ENCODE results near the gene R3HDM2. TPM values are rescaled to one million over a fixed set of nuclear protein-coding genes. Genes with fewer than 3 reads are reported as not detected.

R3HDM2 gene
- total and polyA plus RNA-seq, 2 of the 13 experiments (the other 11 are each of a cell fraction or from before 2014, with no cell fraction given), result 11.1 to 23.5 TPM

DNA sequence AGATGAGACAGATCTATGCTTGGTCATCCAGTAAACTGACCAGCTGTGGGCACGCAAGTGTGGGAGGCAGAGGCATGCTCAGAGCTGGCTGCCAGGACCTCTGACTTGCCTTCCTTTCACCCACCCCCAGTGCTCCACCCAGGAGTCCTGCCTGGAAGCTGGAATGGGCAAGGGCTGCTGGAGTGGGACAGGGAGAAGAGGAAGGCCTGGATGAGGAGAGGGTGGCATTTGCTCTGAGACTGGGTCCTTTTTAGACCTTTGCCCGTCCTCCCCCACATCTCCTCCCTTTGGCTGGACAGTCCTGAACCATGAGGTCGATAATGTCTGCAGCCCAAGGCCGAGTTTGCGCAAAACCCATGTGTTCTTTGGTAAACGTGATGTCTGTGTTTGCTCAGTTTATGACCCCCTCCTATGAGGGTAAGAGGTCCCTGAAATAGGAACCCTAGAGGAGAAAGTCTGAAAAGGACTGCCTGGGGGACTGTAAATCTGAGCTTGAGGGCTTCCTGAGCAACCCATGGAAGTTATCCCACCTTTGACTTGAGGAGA lies 20.5 kb upstream of the R3HDM2 start (continued):
- TF ChIP-seq ZNF256 (CRISPR knock-in tag; conservative IDR thresholded peaks at IDR 0.05) (no peak), NFYC (CRISPR knock-in tag; IDR thresholded peaks at IDR 0.05) (peak; percentile 26; the same call in 1 of the 2 replicates), SIX4 (CRISPR knock-in tag; IDR thresholded peaks at IDR 0.05) (peak; percentile 96), GZF1 (CRISPR knock-in tag; IDR thresholded peaks at IDR 0.05) (no peak), ZNF619 (CRISPR knock-in tag; IDR thresholded peaks at IDR 0.05) (no peak), ZIK1 (CRISPR knock-in tag; IDR thresholded peaks at IDR 0.05; ENCODE audit: borderline replicate concordance, low read depth) (no peak), SP140L (CRISPR knock-in tag; IDR thresholded peaks at IDR 0.05; ENCODE audit: borderline replicate concordance) (no peak), FOXJ3 (CRISPR knock-in tag; IDR thresholded peaks at IDR 0.05; ENCODE audit: borderline replicate concordance) (peak; percentile 79), MIER2 (CRISPR knock-in tag; IDR thresholded peaks at IDR 0.05) (peak; percentile 79; the same call in 1 of the 2 replicates), KDM2A (CRISPR knock-in tag; IDR thresholded peaks at IDR 0.05; ENCODE audit: borderline replicate concordance, low read depth) (peak; percentile 76; the same call in 1 of the 2 replicates), SCMH1 (CRISPR knock-in tag; IDR thresholded peaks at IDR 0.05; ENCODE audit: borderline replicate concordance) (no peak), TBX2 (CRISPR knock-in tag; IDR thresholded peaks at IDR 0.05; ENCODE audit: borderline replicate concordance) (peak; percentile 93), ZSCAN31 (CRISPR knock-in tag; IDR thresholded peaks at IDR 0.05; ENCODE audit: low read depth) (peak; percentile 68; the same call in 1 of the 2 replicates), ZNF431 (CRISPR knock-in tag; IDR thresholded peaks at IDR 0.05; ENCODE audit: borderline replicate concordance, low read depth) (peak; percentile 94), ISL2 (CRISPR knock-in tag; IDR thresholded peaks at IDR 0.05) (peak; percentile 85), ZNF672 (CRISPR knock-in tag; IDR thresholded peaks at IDR 0.05) (no peak), MED1 (CRISPR knock-in tag; IDR thresholded peaks at IDR 0.05) (peak; percentile 96), ZNF75D (CRISPR knock-in tag; IDR thresholded peaks at IDR 0.05; ENCODE audit: borderline replicate concordance) (no peak), ZFP62 (CRISPR knock-in tag; IDR thresholded peaks at IDR 0.05) (no peak)
- TF ChIP-seq, protein P1, sequence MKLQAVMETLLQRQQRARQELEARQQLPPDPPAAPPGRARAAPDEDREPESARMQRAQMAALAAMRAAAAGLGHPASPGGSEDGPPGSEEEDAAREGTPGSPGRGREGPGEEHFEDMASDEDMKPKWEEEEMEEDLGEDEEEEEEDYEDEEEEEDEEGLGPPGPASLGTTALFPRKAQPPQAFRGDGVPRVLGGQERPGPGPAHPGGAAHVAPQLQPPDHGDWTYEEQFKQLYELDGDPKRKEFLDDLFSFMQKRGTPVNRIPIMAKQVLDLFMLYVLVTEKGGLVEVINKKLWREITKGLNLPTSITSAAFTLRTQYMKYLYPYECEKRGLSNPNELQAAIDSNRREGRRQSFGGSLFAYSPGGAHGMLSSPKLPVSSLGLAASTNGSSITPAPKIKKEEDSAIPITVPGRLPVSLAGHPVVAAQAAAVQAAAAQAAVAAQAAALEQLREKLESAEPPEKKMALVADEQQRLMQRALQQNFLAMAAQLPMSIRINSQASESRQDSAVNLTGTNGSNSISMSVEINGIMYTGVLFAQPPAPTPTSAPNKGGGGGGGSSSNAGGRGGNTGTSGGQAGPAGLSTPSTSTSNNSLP (IDR thresholded peaks at IDR 0.05; ENCODE audit: low read depth, low read length), result peak; percentile 91
- TF ChIP-seq, protein P2, sequence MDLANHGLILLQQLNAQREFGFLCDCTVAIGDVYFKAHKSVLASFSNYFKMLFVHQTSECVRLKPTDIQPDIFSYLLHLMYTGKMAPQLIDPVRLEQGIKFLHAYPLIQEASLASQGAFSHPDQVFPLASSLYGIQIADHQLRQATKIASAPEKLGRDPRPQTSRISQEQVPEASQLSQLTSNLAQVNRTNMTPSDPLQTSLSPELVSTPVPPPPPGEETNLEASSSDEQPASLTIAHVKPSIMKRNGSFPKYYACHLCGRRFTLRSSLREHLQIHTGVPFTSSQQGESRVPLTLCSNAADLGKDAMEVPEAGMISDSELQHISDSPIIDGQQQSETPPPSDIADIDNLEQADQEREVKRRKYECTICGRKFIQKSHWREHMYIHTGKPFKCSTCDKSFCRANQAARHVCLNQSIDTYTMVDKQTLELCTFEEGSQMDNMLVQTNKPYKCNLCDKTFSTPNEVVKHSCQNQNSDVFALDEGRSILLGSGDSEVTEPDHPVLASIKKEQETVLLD (CRISPR knock-in tag; IDR thresholded peaks at IDR 0.05; ENCODE audit: low read depth), result no peak
- TF ChIP-seq, protein P3, sequence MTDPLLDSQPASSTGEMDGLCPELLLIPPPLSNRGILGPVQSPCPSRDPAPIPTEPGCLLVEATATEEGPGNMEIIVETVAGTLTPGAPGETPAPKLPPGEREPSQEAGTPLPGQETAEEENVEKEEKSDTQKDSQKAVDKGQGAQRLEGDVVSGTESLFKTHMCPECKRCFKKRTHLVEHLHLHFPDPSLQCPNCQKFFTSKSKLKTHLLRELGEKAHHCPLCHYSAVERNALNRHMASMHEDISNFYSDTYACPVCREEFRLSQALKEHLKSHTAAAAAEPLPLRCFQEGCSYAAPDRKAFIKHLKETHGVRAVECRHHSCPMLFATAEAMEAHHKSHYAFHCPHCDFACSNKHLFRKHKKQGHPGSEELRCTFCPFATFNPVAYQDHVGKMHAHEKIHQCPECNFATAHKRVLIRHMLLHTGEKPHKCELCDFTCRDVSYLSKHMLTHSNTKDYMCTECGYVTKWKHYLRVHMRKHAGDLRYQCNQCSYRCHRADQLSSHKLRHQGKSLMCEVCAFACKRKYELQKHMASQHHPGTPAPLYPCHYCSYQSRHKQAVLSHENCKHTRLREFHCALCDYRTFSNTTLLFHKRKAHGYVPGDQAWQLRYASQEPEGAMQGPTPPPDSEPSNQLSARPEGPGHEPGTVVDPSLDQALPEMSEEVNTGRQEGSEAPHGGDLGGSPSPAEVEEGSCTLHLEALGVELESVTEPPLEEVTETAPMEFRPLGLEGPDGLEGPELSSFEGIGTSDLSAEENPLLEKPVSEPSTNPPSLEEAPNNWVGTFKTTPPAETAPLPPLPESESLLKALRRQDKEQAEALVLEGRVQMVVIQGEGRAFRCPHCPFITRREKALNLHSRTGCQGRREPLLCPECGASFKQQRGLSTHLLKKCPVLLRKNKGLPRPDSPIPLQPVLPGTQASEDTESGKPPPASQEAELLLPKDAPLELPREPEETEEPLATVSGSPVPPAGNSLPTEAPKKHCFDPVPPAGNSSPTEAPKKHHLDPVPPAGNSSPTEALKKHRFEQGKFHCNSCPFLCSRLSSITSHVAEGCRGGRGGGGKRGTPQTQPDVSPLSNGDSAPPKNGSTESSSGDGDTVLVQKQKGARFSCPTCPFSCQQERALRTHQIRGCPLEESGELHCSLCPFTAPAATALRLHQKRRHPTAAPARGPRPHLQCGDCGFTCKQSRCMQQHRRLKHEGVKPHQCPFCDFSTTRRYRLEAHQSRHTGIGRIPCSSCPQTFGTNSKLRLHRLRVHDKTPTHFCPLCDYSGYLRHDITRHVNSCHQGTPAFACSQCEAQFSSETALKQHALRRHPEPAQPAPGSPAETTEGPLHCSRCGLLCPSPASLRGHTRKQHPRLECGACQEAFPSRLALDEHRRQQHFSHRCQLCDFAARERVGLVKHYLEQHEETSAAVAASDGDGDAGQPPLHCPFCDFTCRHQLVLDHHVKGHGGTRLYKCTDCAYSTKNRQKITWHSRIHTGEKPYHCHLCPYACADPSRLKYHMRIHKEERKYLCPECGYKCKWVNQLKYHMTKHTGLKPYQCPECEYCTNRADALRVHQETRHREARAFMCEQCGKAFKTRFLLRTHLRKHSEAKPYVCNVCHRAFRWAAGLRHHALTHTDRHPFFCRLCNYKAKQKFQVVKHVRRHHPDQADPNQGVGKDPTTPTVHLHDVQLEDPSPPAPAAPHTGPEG (CRISPR knock-in tag; IDR thresholded peaks at IDR 0.05), result peak; percentile 56; the same call in 1 of the 2 replicates
